K562 (cell line): ENCODE measurements around the gene PEX11B. TPM values are rescaled to one million over a fixed set of nuclear protein-coding genes. Genes with fewer than 3 reads are reported as not detected.
A peak's percentile ranks its signal among the peaks of the same experiment; 100 is the strongest.

Experiments used
- ATAC-seq: fragments of 200-7000 bp; cut with Tn5 transposase; 3 replicates; pipeline ENCODE4 v1.9.1; 2020; ENCODE audit warnings: moderate library complexity
- BruUV-seq: library from RNA; stranded (reverse); fragments of 400-500 nt; replicated peaks from 2 replicates; lab custom pipeline; 2021; lab: Mats Ljungman, UMichigan
- CTCF ChIA-PET: fragments of 300-600 bp; formaldehyde crosslinking; extraction: SDS; loops from one replicate; lab custom pipeline; 2021; ENCODE audit warnings: low intra/inter-chr PET ratio; lab: Yijun Ruan, JAX
- POLR2A ChIA-PET: fragments of 300-600, 350-650 bp; sonication (Branson Sonifier 250); formaldehyde crosslinking; extraction: SDS; loops from one replicate; lab custom pipeline; 2021; ENCODE audit warnings: antibody characterized with exemption, inconsistent platforms; lab: Yijun Ruan, JAX
- DNase-seq, 4 experiments: peaks; one replicate each; pipeline versions ENCODE4 v3.0.0 to v3.0.0-alpha.2; 2011 to 2018; ENCODE audit warnings: low spot score in 3 of 4, mixed read lengths in 3 of 4; ENCODE audit errors: extremely low read depth in 1 of 4
- FAIRE-seq: peaks from 2 replicates; lab custom pipeline; 2011; peaks lifted over from hg19 to GRCh38; lab: Jason Lieb, UNC
- H2AFZ ChIP-seq: 2 replicates; pipeline ENCODE4 v1.6.0; 2011; ENCODE audit warnings: low read depth, low read length, control low read depth, inconsistent platforms
- H3K27ac ChIP-seq: fragments of 200-600 bp; 3 replicates; pipeline ENCODE4 v1.8.0; 2011; ENCODE audit warnings: low read depth, mild to moderate bottlenecking, control low read depth, inconsistent platforms, low read length, moderate library complexity, mixed read lengths; ENCODE audit errors: extremely low read depth
- H3K27me3 ChIP-seq, 2 experiments: fragments of 300-600 bp in 1 of 2; 2 replicates in 1 of 2; 3 replicates in 1 of 2; pipeline versions ENCODE4 v1.6.0 to v1.8.0; 2011; ENCODE audit warnings: inconsistent platforms in 2 of 2, low read length in 2 of 2, mild to moderate bottlenecking in 1 of 2, mixed read lengths in 1 of 2, moderate library complexity in 1 of 2; ENCODE audit not compliant: control insufficient read depth in 2 of 2, insufficient read depth in 2 of 2
- H3K36me3 ChIP-seq: fragments of 300-600 bp; 3 replicates; pipeline ENCODE4 v1.8.0; 2011; ENCODE audit warnings: mild to moderate bottlenecking, low read length, inconsistent platforms; ENCODE audit not compliant: control insufficient read depth, insufficient read depth
- H3K4me1 ChIP-seq, 2 experiments: fragments of 200-600 bp in 1 of 2; replicated peaks in 1 of 2; 2 replicates in 1 of 2; 3 replicates in 1 of 2; pipeline versions ENCODE4 v1.5.1 to v1.8.0; 2011; ENCODE audit warnings: inconsistent platforms in 2 of 2, low read length in 2 of 2, mild to moderate bottlenecking in 1 of 2, mixed read lengths in 1 of 2, moderate library complexity in 1 of 2; ENCODE audit not compliant: control insufficient read depth in 2 of 2, insufficient read depth in 2 of 2
- H3K4me2 ChIP-seq: 2 replicates; pipeline ENCODE4 v1.6.1; 2011; ENCODE audit warnings: low read length, control low read depth, inconsistent platforms, mixed read lengths; ENCODE audit not compliant: insufficient read depth
- H3K4me3 ChIP-seq: fragments of 200-600 bp; sonication (generic), shearing (Covaris generic); 2 replicates; pipeline ENCODE4 v1.5.1; 2016; ENCODE audit warnings: control low read depth, inconsistent platforms
- H3K79me2 ChIP-seq: fragments of 200-600 bp; 3 replicates; pipeline ENCODE4 v1.8.0; 2011; ENCODE audit warnings: low read length, inconsistent platforms; ENCODE audit not compliant: control insufficient read depth, insufficient read depth
- H3K9ac ChIP-seq, 2 experiments: 2 replicates each; pipeline versions ENCODE4 v1.6.0 to v1.6.1; 2011; ENCODE audit warnings: low read depth in 2 of 2, low read length in 2 of 2, control low read depth in 1 of 2, inconsistent platforms in 1 of 2, mild to moderate bottlenecking in 1 of 2, mixed read lengths in 1 of 2; ENCODE audit not compliant: insufficient read depth in 1 of 2
- H3K9me1 ChIP-seq: one replicate; pipeline ENCODE4 v1.6.0; 2011; ENCODE audit warnings: inconsistent platforms, mild to moderate bottlenecking, low read length, moderate library complexity; ENCODE audit not compliant: control insufficient read depth, insufficient read depth
- H3K9me3 ChIP-seq: replicated peaks from 2 replicates; pipeline ENCODE4 v1.5.1; 2011; ENCODE audit warnings: low read depth, low read length, inconsistent platforms; ENCODE audit not compliant: control insufficient read depth, insufficient read depth
- H4K20me1 ChIP-seq: replicated peaks from 2 replicates; pipeline ENCODE4 v1.6.1; 2011; ENCODE audit warnings: low read length, inconsistent platforms, mixed read lengths; ENCODE audit not compliant: control insufficient read depth, insufficient read depth
- CAMTA2 ChIP-seq: fragments of 250-450 bp; sonication (Bioruptor Pico); conservative IDR thresholded peaks from 2 replicates; pipeline ENCODE4 v1.5.1; 2022
- ETV5 ChIP-seq: sonication (generic); formaldehyde crosslinking; IDR thresholded peaks from 2 replicates; pipeline ENCODE4 v1.4.0; 2020; ENCODE audit warnings: low read depth, mild to moderate bottlenecking, missing genetic modification reagents
- KDM1A ChIP-seq, 2 experiments: fragments of 450-650 bp; IDR thresholded peaks; 2 replicates each; pipeline ENCODE4 v1.6.1; 2016; ENCODE audit warnings: mild to moderate bottlenecking in 2 of 2
- LARP7 ChIP-seq: fragments of 450-650 bp; IDR thresholded peaks from 2 replicates; pipeline ENCODE4 v1.6.1; 2016
- MED1 ChIP-seq: sonication (generic); formaldehyde crosslinking; IDR thresholded peaks from 2 replicates; pipeline ENCODE4 v1.8.1; 2023; ENCODE audit warnings: missing genetic modification reagents, borderline replicate concordance
- SPI1 ChIP-seq: IDR thresholded peaks from 2 replicates; pipeline ENCODE4 v1.6.1; 2011; ENCODE audit warnings: low read depth, low read length, control low read depth, borderline replicate concordance
- ZNF445 ChIP-seq: fragments of 250-450 bp; sonication (Bioruptor Pico); IDR thresholded peaks from 2 replicates; pipeline ENCODE4 v1.4.0; 2020; ENCODE audit warnings: low read depth, mild to moderate bottlenecking, moderate library complexity
- ZNF583 ChIP-seq: fragments of 250-450 bp; sonication (Bioruptor Pico); IDR thresholded peaks from 2 replicates; pipeline ENCODE4 v1.4.0; 2020
- WGBS: fragments of 100-300 bp; shearing (Covaris generic); methylation state at CpG from one replicate; pipeline ENCODE4 v1.1.6; 2016; ENCODE audit warnings: low coverage, mixed read lengths; ENCODE audit not compliant: insufficient coverage; ENCODE audit errors: missing lambda C conversion rate; 5-methylcytosine and 5-hydroxymethylcytosine counted together
- in situ Hi-C: fragments of 300-500 bp; cut with MboI; formaldehyde crosslinking; loops from 4 replicates; pipeline ENCODE4 v1.15.0; 2018; ENCODE audit warnings: inconsistent platforms, mixed read lengths
- intact Hi-C: fragments of 100-400 bp; cut with micrococcal nuclease; formaldehyde crosslinking; loops from 2 replicates; pipeline ENCODE4 v1.14.2; 2022
- polyA plus RNA-seq, 8 experiments: library from polyadenylated mRNA; depleted of rRNA in 4 of 8; stranded (reverse) in 5 of 8; unstranded in 3 of 8; fragments of >200 nt; fragmentation: Nextera tagmentation in 2 of 8; fragmentation: Illumina TruSeq in 1 of 8; extraction: Ambion mirVana in 2 of 8; extraction: Trizol in 1 of 8; gene quantifications; 2 replicates each; pipeline versions ENCODE4 v1.2.1 to v1.2.3, GENCODE V29; 2011 to 2014; ENCODE audit warnings: inconsistent platforms in 1 of 8, missing spikeins in 1 of 8
- total RNA-seq, 7 experiments: library from RNA; depleted of rRNA in 6 of 7; stranded (reverse); fragments of >200 nt in 6 of 7; fragmentation: Illumina TruSeq in 2 of 7; extraction: Trizol in 2 of 7; gene quantifications; 2 replicates each; pipeline versions ENCODE4 v1.2.1 to v1.2.3, GENCODE V29; 2011 to 2021; ENCODE audit warnings: low replicate concordance in 1 of 7

The PEX11B gene
- total and polyA plus RNA-seq, 9 of the 15 experiments (the other 6 are each of a cell fraction or from before 2014, with no cell fraction given) = 13.2 to 60.0 (median 21.7) TPM

DNA sequence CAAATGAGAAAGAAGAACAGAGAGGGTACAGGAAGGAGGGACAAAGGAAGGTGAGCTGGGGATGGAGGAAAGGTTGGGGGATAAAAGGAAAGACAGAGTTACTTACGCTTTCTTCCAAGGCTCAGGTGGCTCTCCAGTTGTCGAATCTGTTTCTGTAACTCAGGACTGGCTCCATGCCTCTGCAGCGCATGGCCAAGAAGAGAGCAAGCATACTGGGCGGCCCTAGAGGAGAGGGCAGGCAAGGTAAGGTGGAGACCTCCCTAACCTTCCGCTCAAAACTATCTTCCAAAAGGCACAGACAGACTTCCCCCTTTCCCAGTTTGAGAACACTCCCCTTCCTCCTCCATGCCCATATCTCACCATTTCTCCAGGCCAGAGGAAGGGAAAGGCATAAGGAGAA is 922 bp downstream of the PEX11B start:
- H2AFZ ChIP-seq = peak overlapping the region; percentile 98
- peak overlapping the region; percentile 85 to 90 for H3K9ac ChIP-seq
- ATAC-seq (no peak), FAIRE-seq (no peak)
- POLR2A ChIA-PET = interaction anchor here (1.2 to 2.3 kb wide), 2 partner anchors 9 to 59 kb away, joined by 3 to 18 read pairs; partner anchors contain the start of genes PIAS3 and RBM8A
- in situ Hi-C loops = no loop called here
- H3K27ac ChIP-seq = no peak overlapping the region; the same call in 1 of the 3 replicates
- no peaks in the 10 kb centered on the region for H3K9me3 ChIP-seq
- CTCF ChIA-PET = no interaction called here
- peaks cover 16% of the 10 kb centered on the region; the same call in 1 of the 3 replicates for H3K36me3 ChIP-seq
- peak overlapping the region; percentile 93 for H3K4me2 ChIP-seq
- no peak for TF ChIP-seq ETV5 (CRISPR knock-in tag)
- peak; percentile 13; the same call in 1 of the 2 replicates for TF ChIP-seq SPI1
- no peak for TF ChIP-seq LARP7
- no peak for TF ChIP-seq ZNF445
- TF ChIP-seq KDM1A (IDR thresholded peaks at IDR 0.05) = no peak
- TF ChIP-seq MED1 = no peak
- TF ChIP-seq ZNF583 (CRISPR knock-in tag) = no peak
- TF ChIP-seq CAMTA2 (CRISPR knock-in tag) = no peak
- TF ChIP-seq, all 486 proteins: peak for 1
- no peaks in the 10 kb centered on the region for H4K20me1 ChIP-seq
- peak overlapping the region; percentile 63 for H3K4me3 ChIP-seq
- no peaks in the 10 kb centered on the region for H3K27me3 ChIP-seq
- peak in 1 of 4 experiments; percentile 11 for DNase-seq
- peaks cover 7 to 23% of the 10 kb centered on the region in 2 experiments; a peak in 4 of 5 replicates for H3K4me1 ChIP-seq
- no peaks in the 10 kb centered on the region for H3K9me1 ChIP-seq
- WGBS = 64% methylated on average over 5 of the region's 5 CpGs
- no TSS peak for BruUV-seq
- H3K79me2 ChIP-seq = peaks cover 8% of the 10 kb centered on the region
- intact Hi-C loops = no loop called here
